Lung (tissue), 12 donors: Measurements from ENCODE around the gene OBSCN. TPM values are rescaled to one million over a fixed set of nuclear protein-coding genes. Genes with fewer than 3 reads are reported as not detected.

ENCODE experiments used
- ATAC-seq: fragments of 200-7000 bp; cut with Tn5 transposase; one replicate; pipeline ENCODE4 v1.9.1; 2020; ENCODE audit warnings: moderate number of reproducible peaks; ENCODE audit not compliant: insufficient read depth, low FRiP score
- DNase-seq, 3 donors: peaks; one replicate each; pipeline ENCODE4 v3.0.0-alpha.2; 2013 to 2017
- H3K27ac ChIP-seq, 2 donors: one replicate each; pipeline ENCODE4 v1.5.1; 2013; ENCODE audit warnings: mild to moderate bottlenecking in 2 of 2, moderate library complexity in 2 of 2, control low read depth in 1 of 2, inconsistent platforms in 1 of 2, low read depth in 1 of 2, low read length in 1 of 2
- H3K27me3 ChIP-seq, 3 donors: one replicate each; pipeline ENCODE4 v1.5.1; 2013; ENCODE audit warnings: low read length in 2 of 3; ENCODE audit not compliant: control insufficient read depth in 3 of 3, insufficient read depth in 3 of 3
- H3K36me3 ChIP-seq, 4 donors: one replicate each; pipeline ENCODE4 v1.5.1; 2013; ENCODE audit warnings: low read length in 4 of 4, mild to moderate bottlenecking in 1 of 4, moderate library complexity in 1 of 4; ENCODE audit not compliant: control insufficient read depth in 4 of 4, insufficient read depth in 4 of 4
- H3K4me1 ChIP-seq, 5 donors: one replicate each; pipeline ENCODE4 v1.5.1; 2013; ENCODE audit warnings: low read length in 5 of 5, mild to moderate bottlenecking in 2 of 5, moderate library complexity in 1 of 5; ENCODE audit not compliant: control insufficient read depth in 5 of 5, insufficient read depth in 5 of 5
- H3K4me3 ChIP-seq: one replicate; pipeline ENCODE4 v1.5.1; 2013; ENCODE audit warnings: mild to moderate bottlenecking, control low read depth, moderate library complexity
- H3K9ac ChIP-seq, 2 donors: one replicate each; pipeline ENCODE4 v1.5.1; 2013; ENCODE audit warnings: low read length in 2 of 2, control low read depth in 1 of 2; ENCODE audit not compliant: insufficient read depth in 1 of 2
- H3K9me3 ChIP-seq, 4 donors: one replicate each; pipeline ENCODE4 v1.5.1; 2013; ENCODE audit warnings: low read length in 3 of 4, mild to moderate bottlenecking in 1 of 4, moderate library complexity in 1 of 4; ENCODE audit not compliant: control insufficient read depth in 4 of 4, insufficient read depth in 3 of 4
- WGBS, 2 donors: extraction: QIAGEN DNeasy Blood & Tissue Kit; methylation state at CpG; one replicate each; pipeline ENCODE4 v1.1.7; 2013; 5-methylcytosine and 5-hydroxymethylcytosine counted together
- polyA plus RNA-seq, 2 donors: library from polyadenylated mRNA; stranded (reverse); fragments of 200-250 nt; gene quantifications; one replicate each; pipeline ENCODE4 v1.2.1, GENCODE V29; 2013
- total RNA-seq, 2 donors: library from RNA; depleted of rRNA in 1 of 2; stranded (reverse); fragments of >200 nt in 1 of 2; gene quantifications; one replicate each; pipeline ENCODE4 v1.2.1, GENCODE V29; 2014 to 2021
- TF ChIP-seq, protein P1 (sequence below): IDR thresholded peaks from 2 replicates; pipeline ENCODE4 v1.5.1; 2012; ENCODE audit warnings: mild to moderate bottlenecking; ENCODE audit errors: control extremely low read depth, extremely low read depth
- donor health status: control.
- donor health status: control.
- donor health status: Bipolar disorder and iron deficiency.
- donor health status: healthy.
- donor health status: DM: yes; HTN: yes; CAD: no.

Gene OBSCN
- total and polyA plus RNA-seq, 4 donors: 5.1 to 47.3 (median 25.4) TPM

DNA sequence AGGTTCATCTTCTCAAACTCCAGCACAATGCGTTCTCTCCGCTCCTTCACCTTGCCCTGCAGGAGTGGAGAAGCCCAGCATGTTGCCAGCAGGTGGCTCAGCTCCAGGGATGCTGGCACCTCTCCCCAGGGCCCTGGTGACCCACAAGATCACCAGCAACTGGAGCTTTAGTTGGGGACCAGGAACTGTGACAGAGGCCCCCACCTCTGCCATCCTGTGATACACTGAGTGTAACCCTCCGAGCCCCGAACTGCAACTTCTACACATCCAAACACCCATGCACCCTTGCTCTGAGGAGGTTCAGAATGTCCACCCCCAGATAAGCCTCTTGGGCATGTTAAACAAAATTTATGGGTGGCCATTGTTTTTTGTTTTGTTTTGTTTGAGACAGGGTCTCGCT lies 203.3 kb downstream of the OBSCN start:
- peaks cover 0 to 3% (median 0%) of the 10 kb centered on the region in 4 donors for H3K36me3 ChIP-seq
- peaks cover 0 to 11% (median 7%) of the 10 kb centered on the region in 3 donors for H3K27me3 ChIP-seq
- DNase-seq: no peak
- TF ChIP-seq, protein P1, sequence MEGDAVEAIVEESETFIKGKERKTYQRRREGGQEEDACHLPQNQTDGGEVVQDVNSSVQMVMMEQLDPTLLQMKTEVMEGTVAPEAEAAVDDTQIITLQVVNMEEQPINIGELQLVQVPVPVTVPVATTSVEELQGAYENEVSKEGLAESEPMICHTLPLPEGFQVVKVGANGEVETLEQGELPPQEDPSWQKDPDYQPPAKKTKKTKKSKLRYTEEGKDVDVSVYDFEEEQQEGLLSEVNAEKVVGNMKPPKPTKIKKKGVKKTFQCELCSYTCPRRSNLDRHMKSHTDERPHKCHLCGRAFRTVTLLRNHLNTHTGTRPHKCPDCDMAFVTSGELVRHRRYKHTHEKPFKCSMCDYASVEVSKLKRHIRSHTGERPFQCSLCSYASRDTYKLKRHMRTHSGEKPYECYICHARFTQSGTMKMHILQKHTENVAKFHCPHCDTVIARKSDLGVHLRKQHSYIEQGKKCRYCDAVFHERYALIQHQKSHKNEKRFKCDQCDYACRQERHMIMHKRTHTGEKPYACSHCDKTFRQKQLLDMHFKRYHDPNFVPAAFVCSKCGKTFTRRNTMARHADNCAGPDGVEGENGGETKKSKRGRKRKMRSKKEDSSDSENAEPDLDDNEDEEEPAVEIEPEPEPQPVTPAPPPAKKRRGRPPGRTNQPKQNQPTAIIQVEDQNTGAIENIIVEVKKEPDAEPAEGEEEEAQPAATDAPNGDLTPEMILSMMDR: no peak
- no peak overlapping the region for H3K27ac ChIP-seq
- 93 to 98% methylated on average over 5 of the region's 5 CpGs for WGBS, 2 donors
- no peak overlapping the region for H3K9ac ChIP-seq
- H3K4me3 ChIP-seq: no peak overlapping the region
- no peak for ATAC-seq
- H3K4me1 ChIP-seq: peaks cover 0 to 14% (median 7%) of the 10 kb centered on the region in 5 donors
- peaks cover 0 to 3% (median 0%) of the 10 kb centered on the region in 4 donors for H3K9me3 ChIP-seq

DNA sequence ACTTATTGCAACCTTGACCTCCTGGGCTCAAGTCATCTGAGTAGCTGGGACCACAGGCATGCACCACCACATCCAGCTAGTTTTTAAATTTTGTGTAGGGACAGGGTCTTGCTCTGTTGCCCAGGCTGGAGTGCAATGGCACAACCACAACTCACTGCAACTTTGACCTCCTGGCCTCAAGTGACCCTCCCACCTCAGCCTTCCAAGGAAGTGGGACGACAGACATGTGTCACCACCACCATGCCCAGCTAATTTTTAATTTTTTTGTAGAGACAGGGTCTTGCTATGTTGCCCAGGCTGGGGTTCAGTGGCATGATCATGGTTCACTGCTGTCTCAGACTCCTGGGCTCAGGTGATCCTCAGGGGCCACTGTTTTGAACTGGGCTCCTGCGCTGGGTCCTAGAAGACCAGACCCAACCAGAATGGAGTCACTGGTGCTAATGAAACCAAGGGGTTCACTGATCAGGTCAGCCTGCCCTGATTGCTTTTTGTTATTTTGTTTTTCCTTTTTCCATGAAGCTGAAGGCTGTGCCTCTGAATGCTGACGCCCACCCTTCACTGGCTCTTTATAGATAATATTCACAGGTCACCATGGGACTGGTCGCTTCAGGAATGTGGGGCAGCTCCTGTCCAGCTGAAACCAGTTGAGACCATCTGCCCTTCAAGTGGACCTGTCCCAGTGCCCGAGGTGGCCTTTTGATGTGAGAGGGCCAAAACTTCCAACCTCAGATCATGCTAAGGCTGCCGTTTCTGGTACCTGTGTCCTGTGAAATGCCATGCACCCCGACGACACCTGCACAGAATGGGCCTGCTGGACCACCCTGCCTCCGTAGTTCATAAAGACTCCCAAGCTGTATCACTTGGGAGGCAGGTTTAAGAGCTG lies 203.9 kb downstream of the OBSCN start:
- 90 to 96% methylated on average over 9 of the region's 9 CpGs for WGBS, 2 donors
- ATAC-seq: no peak
- TF ChIP-seq, protein P1: no peak

DNA sequence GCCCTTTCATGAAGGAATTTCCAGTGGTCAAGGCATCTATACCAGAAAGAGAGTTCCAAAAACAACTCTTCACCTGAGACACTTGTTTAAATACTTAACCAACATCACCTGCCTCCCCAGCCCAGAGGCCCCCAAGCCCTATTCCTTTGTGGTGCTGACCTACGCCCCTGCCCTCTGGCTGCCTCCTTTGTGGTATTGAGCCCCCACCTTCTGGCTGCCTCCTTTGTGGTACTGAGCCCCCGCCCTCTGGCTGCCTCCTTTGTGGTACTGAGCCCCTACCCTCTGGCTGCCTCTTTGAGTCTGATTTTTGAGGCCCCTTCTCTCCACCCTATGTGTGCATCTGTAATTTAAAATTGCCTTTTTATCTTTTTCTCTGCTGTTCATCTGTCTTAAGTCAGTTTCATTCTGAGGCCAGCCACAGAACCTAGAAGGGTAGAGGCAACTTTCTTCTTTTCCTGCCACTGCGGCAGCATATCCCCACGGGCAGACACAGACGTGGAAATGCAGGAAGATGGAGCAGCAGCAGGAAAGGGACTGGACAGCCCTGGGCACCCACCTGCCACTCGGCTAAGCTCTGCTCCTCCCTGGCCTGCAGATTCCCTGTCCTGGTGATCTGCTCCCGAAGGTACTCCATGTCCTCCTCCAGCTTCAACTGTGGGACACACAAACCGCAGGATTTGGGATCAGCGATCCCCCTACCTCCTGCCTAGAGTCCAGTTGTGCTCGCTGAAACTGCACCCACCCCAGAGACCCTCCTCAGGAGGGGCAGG lies 205.6 kb downstream of the OBSCN start:
- no peak overlapping the region for H3K27ac ChIP-seq
- ATAC-seq (no peak), DNase-seq (no peak)
- no peak overlapping the region for H3K4me3 ChIP-seq
- peaks cover 0 to 3% (median 0%) of the 10 kb centered on the region in 4 donors for H3K9me3 ChIP-seq
- H3K27me3 ChIP-seq: peaks cover 0 to 27% (median 21%) of the 10 kb centered on the region in 3 donors
- peaks cover 0 to 12% (median 7%) of the 10 kb centered on the region in 5 donors for H3K4me1 ChIP-seq
- peaks cover 0 to 3% (median 0%) of the 10 kb centered on the region in 4 donors for H3K36me3 ChIP-seq
- WGBS, 2 donors: 85 to 88% methylated on average over 10 of the region's 10 CpGs
- TF ChIP-seq, protein P1: no peak
- H3K9ac ChIP-seq: no peak overlapping the region

More for the DNA sequence above, 203.9 kb downstream of the OBSCN start:
- no peak for DNase-seq
- H3K4me3 ChIP-seq: no peak overlapping the region
- H3K36me3 ChIP-seq: peaks cover 0 to 3% (median 0%) of the 10 kb centered on the region in 4 donors
- H3K27ac ChIP-seq: no peak overlapping the region
- peaks cover 0 to 3% (median 0%) of the 10 kb centered on the region in 4 donors for H3K9me3 ChIP-seq
- peaks cover 0 to 15% (median 7%) of the 10 kb centered on the region in 5 donors for H3K4me1 ChIP-seq
- peaks cover 0 to 11% (median 8%) of the 10 kb centered on the region in 3 donors for H3K27me3 ChIP-seq
- H3K9ac ChIP-seq: no peak overlapping the region
